GM12878 (cell line): ENCODE measurements around the gene SEMA5A.

Experiments
- CEBPB ChIP-seq, 2 experiments: fragments of 150-350 bp in 1 of 2; IDR thresholded peaks; 2 replicates each; pipeline ENCODE4 v1.6.1; 2012 to 2014; ENCODE audit warnings: low read depth in 2 of 2, low read length in 2 of 2, borderline replicate concordance in 1 of 2, inconsistent platforms in 1 of 2
- CHD4 ChIP-seq: fragments of 200-600 bp; sonication (generic); IDR thresholded peaks from 2 replicates; pipeline ENCODE4 v1.6.1; 2016; ENCODE audit warnings: mild to moderate bottlenecking
- KDM1A ChIP-seq: fragments of 200-600 bp; sonication (generic); IDR thresholded peaks from 2 replicates; pipeline ENCODE4 v1.6.1; 2016; ENCODE audit warnings: borderline replicate concordance
- MEF2A ChIP-seq: IDR thresholded peaks from 2 replicates; pipeline ENCODE4 v1.6.1; 2011; ENCODE audit warnings: low read depth, mild to moderate bottlenecking, low read length, moderate library complexity; ENCODE audit not compliant: insufficient read depth
- RAD51 ChIP-seq: fragments of 450-650 bp; IDR thresholded peaks from 2 replicates; pipeline ENCODE4 v1.6.1; 2016; ENCODE audit warnings: moderate library complexity, mild to moderate bottlenecking, inconsistent platforms
- SP1 ChIP-seq: IDR thresholded peaks from one replicate; pipeline ENCODE4 v1.6.1; 2011; ENCODE audit warnings: low read depth, low read length
- SRF ChIP-seq, 2 experiments: IDR thresholded peaks; 2 replicates each; pipeline ENCODE4 v1.6.1; 2011; ENCODE audit warnings: low read depth in 2 of 2, low read length in 2 of 2, mild to moderate bottlenecking in 1 of 2, moderate library complexity in 1 of 2
- TCF7 ChIP-seq: IDR thresholded peaks from 2 replicates; pipeline ENCODE4 v1.6.1; 2014; ENCODE audit warnings: antibody characterized with exemption, borderline replicate concordance
- USF2 ChIP-seq: IDR thresholded peaks from 2 replicates; pipeline ENCODE4 v1.6.1; 2011; ENCODE audit warnings: low read depth, low read length, improper control_type of control experiment, borderline replicate concordance
- TF ChIP-seq, protein P1 (sequence below): IDR thresholded peaks from 2 replicates; pipeline ENCODE4 v1.6.1; 2012; ENCODE audit warnings: low read depth, low read length, improper control_type of control experiment
- TF ChIP-seq, protein P2 (sequence below), 3 experiments: IDR thresholded peaks in 2 of 3; conservative IDR thresholded peaks in 1 of 3; 2 replicates each; pipeline ENCODE4 v1.5.1; 2011; ENCODE audit warnings: low read depth in 3 of 3, low read length in 3 of 3, mild to moderate bottlenecking in 3 of 3, control low read depth in 2 of 3, moderate library complexity in 2 of 3, inconsistent platforms in 1 of 3, mixed read lengths in 1 of 3; ENCODE audit not compliant: control insufficient read depth in 2 of 3, insufficient read depth in 1 of 3; ENCODE audit errors: extremely low read depth in 1 of 3

- TF ChIP-seq CHD4 = no peak
- no peak for TF ChIP-seq RAD51
- no peak for TF ChIP-seq TCF7
- TF ChIP-seq, protein P1, sequence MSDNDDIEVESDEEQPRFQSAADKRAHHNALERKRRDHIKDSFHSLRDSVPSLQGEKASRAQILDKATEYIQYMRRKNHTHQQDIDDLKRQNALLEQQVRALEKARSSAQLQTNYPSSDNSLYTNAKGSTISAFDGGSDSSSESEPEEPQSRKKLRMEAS = no peak
- no peak for TF ChIP-seq KDM1A
- no peak for TF ChIP-seq MEF2A
- TF ChIP-seq USF2 = no peak
- TF ChIP-seq, protein P2, sequence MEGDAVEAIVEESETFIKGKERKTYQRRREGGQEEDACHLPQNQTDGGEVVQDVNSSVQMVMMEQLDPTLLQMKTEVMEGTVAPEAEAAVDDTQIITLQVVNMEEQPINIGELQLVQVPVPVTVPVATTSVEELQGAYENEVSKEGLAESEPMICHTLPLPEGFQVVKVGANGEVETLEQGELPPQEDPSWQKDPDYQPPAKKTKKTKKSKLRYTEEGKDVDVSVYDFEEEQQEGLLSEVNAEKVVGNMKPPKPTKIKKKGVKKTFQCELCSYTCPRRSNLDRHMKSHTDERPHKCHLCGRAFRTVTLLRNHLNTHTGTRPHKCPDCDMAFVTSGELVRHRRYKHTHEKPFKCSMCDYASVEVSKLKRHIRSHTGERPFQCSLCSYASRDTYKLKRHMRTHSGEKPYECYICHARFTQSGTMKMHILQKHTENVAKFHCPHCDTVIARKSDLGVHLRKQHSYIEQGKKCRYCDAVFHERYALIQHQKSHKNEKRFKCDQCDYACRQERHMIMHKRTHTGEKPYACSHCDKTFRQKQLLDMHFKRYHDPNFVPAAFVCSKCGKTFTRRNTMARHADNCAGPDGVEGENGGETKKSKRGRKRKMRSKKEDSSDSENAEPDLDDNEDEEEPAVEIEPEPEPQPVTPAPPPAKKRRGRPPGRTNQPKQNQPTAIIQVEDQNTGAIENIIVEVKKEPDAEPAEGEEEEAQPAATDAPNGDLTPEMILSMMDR (IDR thresholded peaks at IDR 0.05 in 2 of 3, conservative IDR thresholded peaks at IDR 0.05 in 1 of 3; ENCODE audit: control insufficient read depth in 2 of 3, extremely low read depth in 1 of 3, insufficient read depth in 1 of 3, low read depth in 3 of 3, low read length in 3 of 3) = no peak
- no peak for TF ChIP-seq SP1
- no peak for TF ChIP-seq SRF (IDR thresholded peaks at IDR 0.05; ENCODE audit: low read depth in 2 of 2, low read length in 2 of 2)
- TF ChIP-seq CEBPB (IDR thresholded peaks at IDR 0.05; ENCODE audit: borderline replicate concordance in 1 of 2, low read depth in 2 of 2, low read length in 2 of 2) = no peak
These were observed 130.8 kb downstream of the SEMA5A start for GRCh38 chr5:9415091-9415490.
